Gastrocnemius medialis (tissue), 4 donors: Measurements from ENCODE around the gene KCNJ10. TPM values are rescaled to one million over a fixed set of nuclear protein-coding genes. Genes with fewer than 3 reads are reported as not detected.

Experiments used
- ATAC-seq, 2 donors: fragments of 150-250 bp; one replicate each; pipeline ENCODE4 v1.9.1; 2016
- DNase-seq, 2 donors: peaks; one replicate each; pipeline ENCODE4 v3.0.0-alpha.2; 2019
- H3K27ac ChIP-seq, 4 donors: fragments of 200-600 bp; sonication (generic); 1 replicate in 1 of 4; 2 replicates in 3 of 4; pipeline ENCODE4 v1.5.1; 2016 to 2018; ENCODE audit warnings: mild to moderate bottlenecking in 2 of 4, moderate library complexity in 1 of 4
- H3K27me3 ChIP-seq, 3 donors: fragments of 200-600 bp; sonication (generic) in 2 of 3; 1 replicate in 1 of 3; 2 replicates in 2 of 3; pipeline versions ENCODE4 v1.5.1 to v1.6.0; 2016 to 2019; ENCODE audit warnings: mild to moderate bottlenecking in 1 of 3, moderate library complexity in 1 of 3
- H3K36me3 ChIP-seq, 2 donors: fragments of 200-600 bp; sonication (generic) in 1 of 2; one replicate each; pipeline ENCODE4 v1.5.1; 2017 to 2018
- H3K4me1 ChIP-seq, 2 donors: fragments of 200-600 bp; sonication (generic) in 1 of 2; one replicate each; pipeline ENCODE4 v1.5.1; 2016 to 2017; ENCODE audit warnings: mild to moderate bottlenecking in 2 of 2
- H3K4me3 ChIP-seq, 4 donors: fragments of 200-600 bp; sonication (generic) in 3 of 4; 1 replicate in 1 of 4; 2 replicates in 3 of 4; pipeline ENCODE4 v1.5.1; 2016 to 2019; ENCODE audit warnings: mild to moderate bottlenecking in 2 of 4
- H3K9me3 ChIP-seq, 3 donors: fragments of 200-600 bp; sonication (generic) in 2 of 3; 1 replicate in 1 of 3; 2 replicates in 2 of 3; pipeline ENCODE4 v1.5.1; 2016 to 2019
- CTCF ChIP-seq, 5 experiments: fragments of 450-650 bp in 3 of 5; fragments of 200-600 bp in 2 of 5; sonication (generic) in 2 of 5; IDR thresholded peaks in 4 of 5; conservative IDR thresholded peaks in 1 of 5; 1 replicate in 4 of 5; 2 replicates in 1 of 5; pipeline ENCODE4 v1.5.1; 2016 to 2019; ENCODE audit warnings: antibody characterized with exemption in 5 of 5, mild to moderate bottlenecking in 3 of 5, moderate library complexity in 3 of 5
- POLR2A ChIP-seq, 2 donors: fragments of 450-650 bp; IDR thresholded peaks; one replicate each; pipeline ENCODE4 v1.6.1; 2017; ENCODE audit warnings: antibody characterized with exemption in 2 of 2, mild to moderate bottlenecking in 2 of 2, moderate library complexity in 2 of 2
- in situ Hi-C, 4 donors: fragments of 200-750 bp; cut with MboI; loops; one replicate each; pipeline versions ENCODE4 v1.15.0 to v1.8.0; 2017; ENCODE audit warnings: low sequenced_read_pairs in 4 of 4
- intact Hi-C: fragments of 100-400 bp; cut with DNase I; formaldehyde crosslinking; loops from one replicate; pipeline ENCODE4 v1.15.1; 2023; ENCODE audit warnings: low total_unique reads
- total RNA-seq, 4 donors: library from RNA; depleted of rRNA; stranded (reverse); fragments of >200 nt; gene quantifications; one replicate each; pipeline versions ENCODE4 v1.1.0 to v1.2.3, GENCODE V29; 2016

Gene KCNJ10
- total RNA-seq, 4 donors from 2014 or later, result not detected

GRCh38 chr1:160093624-160094290 is 23.8 kb upstream of the KCNJ10 start:
- Histone ChIP-seq H3K27ac (no peak overlapping the region), H3K27me3 (no peaks in the 10 kb centered on the region), H3K4me3 (no peak overlapping the region), H3K36me3 (peaks cover 0 to 6% of the 10 kb centered on the region in 2 donors), H3K9me3 (no peaks in the 10 kb centered on the region), H3K4me1 (peaks cover 16 to 18% of the 10 kb centered on the region in 2 donors)
- intact Hi-C loops (no loop called here), in situ Hi-C loops (loop anchor here in 2 of 4 donors (10.0 to 25.0 kb wide), 3 partner anchors 161 to 269 kb away; partner anchors contain the start of genes NHLH1 (in 2 of the 2) and PEX19 (in 1 of the 2))
- DNase-seq (no peak), ATAC-seq (no peak)
- TF ChIP-seq POLR2A (IDR thresholded peaks at IDR 0.05), result no peak
- TF ChIP-seq CTCF (IDR thresholded peaks at IDR 0.05 in 4 of 5, conservative IDR thresholded peaks at IDR 0.05 in 1 of 5), result no peak

- Histone ChIP-seq H3K27me3 (no peaks in the 10 kb centered on the region), H3K4me1 (peaks cover 13 to 17% of the 10 kb centered on the region in 2 donors), H3K27ac (no peak overlapping the region), H3K36me3 (peaks cover 0 to 6% of the 10 kb centered on the region in 2 donors), H3K4me3 (no peak overlapping the region), H3K9me3 (no peaks in the 10 kb centered on the region)
- in situ Hi-C loops (loop anchor here in 2 of 4 donors (10.0 to 25.0 kb wide), 3 partner anchors 162 to 269 kb away; partner anchors contain the start of genes NHLH1 (in 2 of the 2) and PEX19 (in 1 of the 2)), intact Hi-C loops (no loop called here)
- ATAC-seq (no peak), DNase-seq (no peak)
- no peak for TF ChIP-seq CTCF (IDR thresholded peaks at IDR 0.05 in 4 of 5, conservative IDR thresholded peaks at IDR 0.05 in 1 of 5)
- no peak for TF ChIP-seq POLR2A (IDR thresholded peaks at IDR 0.05)
These were observed 23.1 kb upstream of the KCNJ10 start for GRCh38 chr1:160093069-160093395.

- Histone ChIP-seq H3K4me1 (peaks cover 8 to 11% of the 10 kb centered on the region in 2 donors), H3K36me3 (peaks cover 0 to 6% of the 10 kb centered on the region in 2 donors), H3K27me3 (no peaks in the 10 kb centered on the region), H3K9me3 (no peaks in the 10 kb centered on the region), H3K4me3 (no peak overlapping the region), H3K27ac (no peak overlapping the region)
- no peak for DNase-seq
- intact Hi-C loops (no loop called here), in situ Hi-C loops (loop anchor here in 2 of 4 donors (10.0 to 25.0 kb wide), 3 partner anchors 162 to 270 kb away; partner anchors contain the start of genes NHLH1 (in 2 of the 2) and PEX19 (in 1 of the 2))
- no peak for TF ChIP-seq POLR2A (IDR thresholded peaks at IDR 0.05)
- TF ChIP-seq CTCF (IDR thresholded peaks at IDR 0.05 in 4 of 5, conservative IDR thresholded peaks at IDR 0.05 in 1 of 5), result no peak
- no peak for ATAC-seq
These were observed 22.6 kb upstream of the KCNJ10 start for GRCh38 chr1:160092366-160093068.

- TF ChIP-seq CTCF (IDR thresholded peaks at IDR 0.05 in 4 of 5, conservative IDR thresholded peaks at IDR 0.05 in 1 of 5), result no peak
- no peak for TF ChIP-seq POLR2A (IDR thresholded peaks at IDR 0.05)
- H3K9me3 ChIP-seq, result no peaks in the 10 kb centered on the region
- intact Hi-C loops (no loop called here), in situ Hi-C loops (loop anchor here in 2 of 4 donors (10.0 to 25.0 kb wide), 3 partner anchors 163 to 271 kb away; partner anchors contain the start of genes NHLH1 (in 2 of the 2) and PEX19 (in 1 of the 2))
- H3K36me3 ChIP-seq, result peaks cover 0 to 6% of the 10 kb centered on the region in 2 donors
- no peak for DNase-seq
- H3K27me3 ChIP-seq, result no peaks in the 10 kb centered on the region
- no peak overlapping the region for H3K27ac ChIP-seq
- ATAC-seq, result no peak
- H3K4me1 ChIP-seq, result peaks cover under 1 to 4% of the 10 kb centered on the region in 2 donors
- no peak overlapping the region for H3K4me3 ChIP-seq
These were observed 21.8 kb upstream of the KCNJ10 start for GRCh38 chr1:160091666-160092223.
